ENCODE results near the gene SLC35E3.

- no peak for TF ChIP-seq TAF1 (IDR thresholded peaks at IDR 0.05; ENCODE audit: low read depth, low read length)
- TF ChIP-seq POLR2A (IDR thresholded peaks at IDR 0.05; ENCODE audit: low read depth, low read length), result no peak
- peak; percentile 30; the same call in 1 of the 2 replicates for TF ChIP-seq POLR2AphosphoS5 (IDR thresholded peaks at IDR 0.05; ENCODE audit: low read depth, low read length)
- TF ChIP-seq PAX5 (IDR thresholded peaks at IDR 0.05; ENCODE audit: insufficient read depth, low read length, severe bottlenecking), result no peak
Measured at GRCh38 chr12:68813242-68813593, 67.2 kb downstream of the SLC35E3 start.

Measured in GM12891 (cell line).